Measurements from ENCODE around the gene CHST15. TPM values are rescaled to one million over a fixed set of nuclear protein-coding genes. Genes with fewer than 3 reads are reported as not detected.

CHST15 gene
- total RNA-seq, 1 donor from 2014 or later: 4.5 TPM

DNA sequence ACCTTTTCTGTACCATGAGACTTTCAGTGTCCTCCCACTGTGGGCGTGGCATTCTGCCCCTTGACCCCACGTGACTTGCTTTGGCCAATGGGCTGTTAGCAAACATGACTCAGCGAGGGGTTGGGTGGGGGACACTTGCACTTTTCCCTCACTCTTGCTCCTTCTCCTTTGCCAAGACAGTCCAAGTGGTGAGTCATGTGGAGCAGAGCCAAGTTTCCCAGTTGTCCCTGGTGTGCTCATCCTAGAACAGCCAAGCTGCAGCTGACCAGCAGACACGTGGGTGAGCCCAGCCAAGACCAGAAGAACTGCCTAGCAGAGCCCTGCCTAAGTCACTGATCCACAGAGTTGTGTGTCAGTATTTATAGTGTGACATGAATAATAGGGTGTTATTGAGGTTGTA, 119.0 kb downstream of the CHST15 start:
- DNase-seq: no peak
- no peak for TF ChIP-seq CTCF (IDR thresholded peaks at IDR 0.05; ENCODE audit: borderline replicate concordance)
- no peak overlapping the region for H3K27ac ChIP-seq (replicated peaks)
- H3K27me3 ChIP-seq (ENCODE audit: low read depth): peaks cover 91% of the 10 kb centered on the region
- intact Hi-C loops (cut with micrococcal nuclease): no loop called here
- peaks cover 6% of the 10 kb centered on the region for H3K4me1 ChIP-seq
- H3K36me3 ChIP-seq: no peaks in the 10 kb centered on the region
- H3K9me3 ChIP-seq (replicated peaks): peaks cover 17% of the 10 kb centered on the region
- H3K4me3 ChIP-seq: no peak overlapping the region

- DNase-seq: no peak
- peaks cover 15% of the 10 kb centered on the region for H3K9me3 ChIP-seq (replicated peaks)
- TF ChIP-seq CTCF (IDR thresholded peaks at IDR 0.05; ENCODE audit: borderline replicate concordance): no peak
- peaks cover 96% of the 10 kb centered on the region for H3K27me3 ChIP-seq (ENCODE audit: low read depth)
- H3K4me3 ChIP-seq: no peak overlapping the region
- H3K4me1 ChIP-seq: peaks cover 6% of the 10 kb centered on the region
- H3K27ac ChIP-seq (replicated peaks): no peak overlapping the region
- no peaks in the 10 kb centered on the region for H3K36me3 ChIP-seq
- intact Hi-C loops (cut with micrococcal nuclease): no loop called here
These were observed 120.7 kb downstream of the CHST15 start for GRCh38 chr10:123972481-123973401.

DNA sequence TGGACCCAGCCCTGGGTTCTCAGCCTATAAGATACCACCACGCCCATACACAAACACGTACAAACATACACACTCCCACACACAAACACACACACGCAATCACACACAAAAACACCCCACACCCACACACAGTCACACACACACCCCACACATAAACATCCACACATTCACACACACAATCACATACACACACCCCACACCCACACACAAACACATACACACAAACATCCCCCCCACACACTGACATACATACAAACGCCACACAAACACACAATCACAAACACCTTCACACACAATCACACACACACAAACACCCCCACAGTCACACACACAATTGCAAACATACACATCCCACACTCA, 122.5 kb downstream of the CHST15 start:
- DNase-seq: no peak
- Histone ChIP-seq H3K36me3 (no peaks in the 10 kb centered on the region), H3K27me3 (ENCODE audit: low read depth) (peaks cover 96% of the 10 kb centered on the region), H3K27ac (replicated peaks) (no peak overlapping the region), H3K9me3 (replicated peaks) (peaks cover 8% of the 10 kb centered on the region), H3K4me3 (no peak overlapping the region), H3K4me1 (peaks cover 6% of the 10 kb centered on the region)
- TF ChIP-seq CTCF (IDR thresholded peaks at IDR 0.05; ENCODE audit: borderline replicate concordance): no peak
- intact Hi-C loops (cut with micrococcal nuclease): no loop called here

DNA sequence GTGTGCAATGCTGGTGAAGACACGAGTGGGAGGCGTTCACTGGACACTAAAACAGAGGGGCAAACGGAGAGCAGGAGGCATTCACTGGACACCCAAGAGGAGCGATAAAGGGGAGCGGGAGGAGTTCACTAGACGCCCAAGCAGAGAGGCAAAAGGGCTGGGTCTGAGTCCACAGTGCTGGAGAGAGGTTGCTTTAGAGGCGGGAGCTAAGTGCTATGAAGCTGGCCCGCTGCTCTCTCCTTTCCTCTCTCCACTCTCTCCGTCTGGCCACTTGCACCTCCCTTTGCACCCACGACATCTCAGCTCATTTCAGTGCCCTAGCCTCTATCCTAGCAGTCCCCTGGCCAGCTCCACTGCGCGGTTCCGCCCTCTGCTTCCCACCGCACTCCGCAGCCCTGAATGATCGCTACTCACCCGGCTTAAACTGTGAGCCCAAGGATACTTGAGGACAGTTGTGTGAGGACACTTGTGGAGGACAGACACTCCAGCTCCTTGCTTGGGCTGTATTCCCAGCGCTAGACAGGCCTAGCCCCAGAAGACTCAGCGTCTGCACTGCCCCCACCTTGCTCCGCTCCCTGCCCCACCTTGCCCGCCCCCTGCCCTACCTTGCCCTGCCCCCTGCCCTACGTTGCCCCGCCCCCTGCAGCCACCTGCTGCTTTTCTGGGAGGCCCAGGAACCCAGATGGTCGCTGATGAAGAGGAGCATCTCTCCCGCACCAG, 123.0 kb downstream of the CHST15 start:
- no peak for TF ChIP-seq CTCF (IDR thresholded peaks at IDR 0.05; ENCODE audit: borderline replicate concordance)
- H3K27me3 ChIP-seq (ENCODE audit: low read depth): peaks cover 99% of the 10 kb centered on the region
- DNase-seq: no peak

GRCh38 chr10:123967626-123968243, 125.7 kb downstream of the CHST15 start:
- Histone ChIP-seq H3K4me3 (no peak overlapping the region), H3K4me1 (peaks cover 3% of the 10 kb centered on the region), H3K27ac (replicated peaks) (no peak overlapping the region), H3K27me3 (ENCODE audit: low read depth) (peaks cover 99% of the 10 kb centered on the region), H3K36me3 (no peaks in the 10 kb centered on the region), H3K9me3 (replicated peaks) (no peaks in the 10 kb centered on the region)
- DNase-seq: peak; percentile 58
- peak; percentile 86 for TF ChIP-seq CTCF (IDR thresholded peaks at IDR 0.05; ENCODE audit: borderline replicate concordance)
- intact Hi-C loops (cut with micrococcal nuclease): loop anchor here (2.0 kb wide), 1 partner anchor 385 kb away; no protein-coding TSS in a partner anchor

More for the DNA sequence above, 123.0 kb downstream of the CHST15 start:
- Histone ChIP-seq H3K27ac (replicated peaks) (no peak overlapping the region), H3K36me3 (no peaks in the 10 kb centered on the region), H3K4me3 (no peak overlapping the region), H3K9me3 (replicated peaks) (peaks cover 8% of the 10 kb centered on the region), H3K4me1 (peaks cover 6% of the 10 kb centered on the region)
- intact Hi-C loops (cut with micrococcal nuclease): no loop called here
